MV-4-11 (cell line): Measurements from ENCODE around the gene ADAMTS1.

Source experiments
- DNase-seq: peaks from one replicate; lab custom pipeline; 2025; lab: John Stamatoyannopoulos, UW

Gene ADAMTS1

DNA sequence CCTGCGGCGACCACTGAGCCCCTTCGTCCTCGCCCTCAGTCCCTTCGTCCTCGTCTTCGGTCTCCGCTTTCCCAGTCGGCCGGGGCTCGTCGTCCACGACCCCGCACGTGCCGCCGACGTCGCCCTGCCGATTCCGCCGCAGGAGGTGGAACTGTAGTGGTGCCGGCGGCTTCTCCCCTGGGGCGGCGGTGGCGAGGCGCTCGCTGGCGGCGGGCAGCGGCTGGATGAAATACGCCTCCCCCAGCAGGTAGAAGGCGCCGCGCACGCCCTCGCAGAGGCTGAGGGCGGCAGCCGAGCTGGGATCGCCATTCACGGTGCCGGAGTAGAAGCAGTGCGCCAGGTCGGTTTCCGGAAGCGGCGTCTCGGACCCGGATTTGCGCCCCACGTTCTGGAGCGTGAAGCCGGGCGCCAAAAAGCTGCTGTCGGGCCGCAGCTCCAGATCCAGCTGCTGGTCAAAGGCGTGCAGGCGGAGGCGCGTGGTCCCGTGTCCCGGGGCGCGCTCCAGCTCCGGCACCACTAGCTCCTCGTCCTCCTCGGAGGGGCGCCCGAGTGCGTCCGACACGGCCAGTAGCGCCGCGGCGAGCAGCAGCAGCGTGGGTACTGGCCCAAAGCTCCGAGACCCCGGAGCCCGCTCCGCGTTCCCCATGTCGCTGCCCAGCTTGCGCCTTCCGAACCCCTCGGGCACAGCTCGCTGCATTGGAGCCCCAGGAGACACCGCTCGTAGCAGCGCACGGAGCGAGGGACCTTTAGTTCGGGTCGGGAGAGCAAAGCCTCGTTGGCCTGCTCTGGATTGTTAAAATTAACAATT, 747 bp downstream of the ADAMTS1 start:
- DNase-seq, result no peak

DNA sequence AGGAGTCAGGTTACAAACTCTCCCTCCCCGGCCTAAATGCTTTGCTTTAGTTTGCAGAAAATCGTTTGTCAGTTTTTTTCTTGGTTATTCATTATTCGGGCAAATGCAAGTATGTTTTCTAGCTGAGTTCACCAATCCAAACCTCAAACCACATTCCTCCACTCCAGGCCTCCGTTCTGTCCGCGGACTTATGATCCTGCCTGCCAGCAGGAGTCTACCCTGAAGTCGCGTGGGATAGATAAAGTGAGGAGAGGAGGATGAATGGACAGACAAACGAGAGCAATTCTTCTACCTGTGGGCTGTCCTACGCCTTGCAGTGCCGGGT, 1.3 kb downstream of the ADAMTS1 start:
- no peak for DNase-seq

DNA sequence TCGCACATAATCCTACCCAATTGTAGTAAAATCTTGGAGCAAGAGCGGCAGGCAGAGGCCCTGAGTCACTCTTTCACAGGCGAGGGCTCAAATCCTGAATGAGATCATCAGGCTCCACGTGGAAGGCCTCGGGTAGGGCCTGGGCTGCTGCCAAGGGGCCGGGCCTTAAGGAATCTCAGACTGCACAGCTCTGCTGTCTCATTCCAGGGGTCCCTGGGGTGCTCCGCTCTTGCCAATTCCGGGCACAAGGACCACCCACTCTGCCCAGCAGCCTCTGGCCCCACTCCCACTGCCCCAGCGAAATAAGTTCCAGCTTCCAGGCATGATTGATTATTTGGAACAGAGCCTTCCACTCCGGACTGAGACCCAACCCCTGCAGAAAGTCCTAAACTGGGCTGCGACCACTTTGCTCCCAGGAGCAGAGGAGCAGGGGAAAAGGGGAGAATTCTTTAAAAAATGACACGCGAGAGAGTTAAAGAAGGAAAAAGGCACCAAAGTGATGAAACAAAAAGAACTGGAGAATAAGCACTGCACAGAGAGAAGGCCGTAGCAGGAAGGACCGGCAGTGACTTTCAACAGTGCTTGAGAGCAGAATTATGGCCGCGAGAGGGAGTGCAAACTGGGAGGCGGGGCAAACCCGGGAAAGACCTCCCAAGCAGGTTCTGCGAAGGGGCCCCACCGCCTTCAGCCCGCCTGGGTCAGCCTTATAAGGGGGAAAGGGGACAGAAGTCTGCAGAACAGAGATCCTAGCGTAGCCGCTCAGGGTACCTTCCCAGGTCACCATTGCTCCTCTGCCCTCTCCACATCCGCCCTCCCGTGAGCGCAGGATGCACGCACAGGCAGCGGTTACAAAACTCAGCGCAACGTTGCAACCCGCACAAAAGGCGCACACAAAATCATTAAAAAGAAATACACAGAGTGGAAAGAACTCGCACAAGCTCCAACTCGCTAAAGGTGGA, 2.0 kb downstream of the ADAMTS1 start:
- no peak for DNase-seq

DNA sequence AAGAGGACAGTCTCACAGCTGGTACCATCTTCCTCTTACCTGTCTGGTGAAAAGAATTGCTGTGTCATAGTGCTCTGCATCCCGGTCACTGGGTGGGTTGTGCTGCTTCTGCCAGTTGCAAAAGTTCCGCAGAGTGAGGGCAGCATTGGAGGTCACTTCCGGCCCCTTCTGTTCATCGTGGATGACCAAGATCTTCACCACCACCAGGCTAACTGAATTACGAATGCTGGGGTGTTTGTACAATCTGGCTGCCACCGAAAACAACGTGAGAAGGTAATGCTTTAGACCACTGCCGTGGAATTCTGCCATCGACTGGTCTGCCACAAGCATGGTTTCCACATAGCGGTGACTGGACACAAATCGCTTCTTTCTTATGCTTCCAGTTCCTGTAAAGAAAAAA, 2.9 kb downstream of the ADAMTS1 start:
- DNase-seq, result no peak

DNA sequence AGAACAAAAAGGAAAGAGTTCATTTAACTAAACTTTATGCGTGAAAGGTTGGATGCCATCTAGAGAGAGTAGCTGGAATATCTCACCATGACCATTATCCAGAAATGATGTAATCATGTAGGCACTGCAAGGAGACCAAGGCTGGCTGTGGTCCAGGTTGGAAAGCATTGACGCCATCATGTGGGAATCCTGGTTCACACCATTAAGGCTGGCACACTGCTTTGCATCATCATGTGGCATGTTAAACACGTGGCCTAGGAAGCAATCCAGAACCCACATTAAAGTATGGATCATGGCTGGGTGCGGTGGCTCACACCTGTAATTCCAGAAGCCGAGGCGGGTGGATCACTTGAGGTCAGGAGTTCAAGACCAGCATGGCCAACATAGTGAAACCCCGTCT, 4.3 kb downstream of the ADAMTS1 start:
- DNase-seq, result no peak

DNA sequence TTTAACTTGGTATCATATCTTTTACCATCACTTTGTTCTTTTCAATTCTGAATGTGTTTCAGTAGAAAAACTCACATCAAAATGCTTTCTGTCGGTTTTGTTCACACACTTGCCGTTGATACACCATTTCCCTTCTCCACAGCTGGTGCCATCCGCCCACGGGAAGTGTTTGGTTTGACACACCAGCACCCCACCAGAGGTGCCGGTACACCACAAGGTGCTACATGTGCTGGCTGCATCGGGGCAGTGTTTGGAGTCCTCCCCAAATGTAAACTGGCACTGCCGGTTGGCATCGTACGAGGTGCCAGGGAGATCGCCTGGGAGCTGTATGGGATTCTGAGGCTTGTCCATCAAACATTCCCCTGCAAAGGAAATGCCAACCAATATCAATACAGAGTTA, 5.0 kb downstream of the ADAMTS1 start:
- DNase-seq, result no peak

DNA sequence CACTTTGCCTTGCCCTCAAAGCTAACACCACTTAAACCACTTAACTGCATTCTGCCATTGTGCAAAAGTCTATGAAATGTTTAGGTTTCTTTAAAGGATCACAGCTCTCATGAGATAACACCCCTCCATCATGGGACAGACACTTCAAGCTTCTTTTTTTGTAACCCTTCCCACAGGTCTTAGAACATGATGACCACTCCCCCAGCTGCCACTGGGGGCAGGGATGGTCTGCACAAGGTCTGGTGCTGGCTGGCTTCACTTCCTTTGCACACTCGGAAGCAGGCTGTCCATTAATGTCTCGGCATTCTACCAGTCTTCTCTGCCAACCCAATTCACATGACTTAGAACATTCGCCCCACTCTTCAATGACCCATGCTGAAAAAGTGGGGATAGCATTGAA, 7.7 kb downstream of the ADAMTS1 start:
- no peak for DNase-seq

DNA sequence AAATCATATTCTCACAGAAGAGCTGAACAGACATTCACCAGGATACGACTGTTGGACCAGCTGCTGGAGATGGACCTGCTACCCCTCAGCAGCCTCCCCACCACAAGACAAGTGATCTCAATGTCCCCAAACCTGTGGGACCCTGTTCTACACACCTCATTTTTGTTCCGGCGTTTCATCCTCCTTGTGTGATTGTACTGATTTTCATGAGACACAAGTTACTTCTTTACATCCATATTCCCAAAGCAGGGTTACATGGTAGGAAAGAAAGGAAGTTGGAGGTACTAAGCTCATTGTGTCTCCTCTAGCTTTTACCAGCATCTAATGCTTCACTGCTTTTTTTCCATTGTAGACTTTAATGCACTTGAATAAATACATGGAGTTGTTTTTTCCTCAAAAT, 8.7 kb downstream of the ADAMTS1 start:
- DNase-seq, result no peak

DNA sequence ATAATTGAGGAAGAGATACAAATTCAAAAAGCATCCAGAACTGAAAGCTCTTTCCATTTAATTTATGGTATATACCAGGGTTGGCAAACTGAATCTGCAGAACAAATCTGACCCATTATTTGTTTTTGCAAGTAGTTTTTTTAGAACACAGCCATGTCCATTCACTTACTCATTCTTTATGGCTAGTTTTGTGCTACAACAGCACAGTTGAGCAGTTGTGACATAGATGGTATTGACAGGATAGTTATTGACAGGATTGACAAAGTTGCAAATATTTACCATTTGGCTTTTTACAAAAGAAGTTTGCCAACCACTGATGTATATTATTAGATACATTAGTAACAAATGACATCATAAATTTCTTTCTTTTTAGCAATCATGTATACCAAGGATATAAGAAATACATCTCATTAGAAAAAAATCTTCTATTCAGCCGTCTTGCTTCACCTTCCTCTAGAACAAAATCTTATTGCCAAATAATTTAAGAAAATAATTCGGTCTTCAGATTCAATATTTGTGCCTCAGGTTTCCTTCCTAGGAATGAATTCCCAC, 9.4 kb downstream of the ADAMTS1 start:
- DNase-seq, result no peak

DNA sequence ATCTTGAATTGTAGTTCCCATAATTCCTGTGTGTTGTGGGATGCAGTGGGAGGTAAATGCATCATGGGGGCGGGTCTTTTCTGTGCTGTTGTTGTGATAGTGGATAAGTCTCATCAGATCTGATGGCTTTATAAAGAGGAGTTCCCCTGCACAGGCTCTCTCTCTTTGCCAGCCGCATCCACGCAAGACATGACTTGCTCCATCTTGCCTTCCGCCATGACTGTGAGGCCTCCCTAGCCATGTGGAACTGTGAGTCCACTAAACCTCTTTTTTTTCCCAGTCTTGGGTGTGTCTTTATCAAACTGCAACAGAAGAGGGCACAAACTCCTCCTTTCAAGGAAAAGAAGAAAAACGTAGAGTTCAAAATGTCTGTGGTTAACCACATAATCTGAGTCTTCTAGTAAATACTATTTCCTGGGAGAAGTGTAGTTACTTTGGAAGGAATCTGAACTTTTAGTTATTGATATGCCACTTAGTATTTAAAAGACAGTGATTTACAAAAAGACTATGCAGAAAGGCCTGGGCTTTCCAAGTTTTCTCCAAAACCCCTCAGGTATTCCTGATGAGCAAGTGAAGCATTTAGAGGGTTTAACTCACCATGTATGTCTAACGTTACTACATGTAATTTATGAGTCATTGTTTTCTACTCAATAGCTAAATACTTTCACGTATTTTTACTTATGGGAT, 10.0 kb downstream of the ADAMTS1 start:
- DNase-seq, result peak; percentile 7

DNA sequence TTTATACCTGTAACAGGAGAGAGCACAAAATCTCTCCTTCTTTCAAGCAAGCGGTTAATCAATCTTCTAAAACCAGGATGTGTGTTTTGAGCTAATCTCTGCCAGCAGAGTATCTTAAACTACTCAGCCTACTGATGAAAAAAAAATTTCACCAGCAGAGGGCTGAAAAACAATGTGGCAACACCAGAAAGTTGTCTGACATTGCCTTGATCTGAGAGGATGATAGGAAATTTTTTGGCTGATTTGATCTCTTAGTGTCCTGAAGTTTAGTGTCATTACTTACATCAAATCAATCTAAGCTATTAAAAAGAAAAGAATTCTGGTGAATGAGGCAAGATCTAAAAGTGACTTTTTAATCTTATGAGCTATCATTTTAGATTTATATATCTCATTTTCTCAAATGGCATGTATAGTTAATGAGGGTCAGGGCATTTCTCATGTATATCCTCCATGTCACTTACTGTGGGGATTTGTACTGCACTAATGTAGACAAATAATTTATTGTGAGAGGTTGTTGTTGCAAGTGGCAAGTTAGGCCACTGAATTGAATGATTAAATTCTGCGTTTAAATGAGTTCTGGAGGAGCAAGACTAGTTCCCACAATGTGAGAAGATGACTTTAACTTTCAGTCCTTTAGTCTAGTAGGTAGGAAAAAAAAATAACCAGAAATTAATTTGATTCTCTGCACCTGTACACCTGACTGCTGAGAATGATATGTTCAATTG, 10.9 kb downstream of the ADAMTS1 start:
- DNase-seq, result no peak

DNA sequence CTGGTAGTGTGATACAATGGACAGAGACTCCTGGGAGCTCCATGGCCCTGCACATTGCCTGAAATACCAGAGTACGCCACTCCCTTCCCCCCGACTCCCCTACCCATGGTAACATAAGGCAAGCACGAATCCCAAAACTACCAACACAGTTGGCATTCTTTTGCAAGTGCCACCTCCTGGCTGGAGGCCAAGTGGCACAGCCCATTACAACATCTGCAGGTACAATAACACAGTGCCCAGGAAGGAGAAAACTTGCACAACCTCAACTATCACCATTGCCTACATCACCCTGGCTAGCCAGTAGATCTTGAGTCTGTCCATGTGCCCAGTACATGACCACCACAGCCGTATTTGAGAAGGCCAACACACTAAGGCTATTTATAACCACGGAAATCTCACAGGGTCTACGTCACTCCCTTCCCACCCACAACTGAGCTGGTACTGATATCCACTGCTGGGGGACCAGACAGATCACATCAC, 11.7 kb downstream of the ADAMTS1 start:
- DNase-seq, result no peak

DNA sequence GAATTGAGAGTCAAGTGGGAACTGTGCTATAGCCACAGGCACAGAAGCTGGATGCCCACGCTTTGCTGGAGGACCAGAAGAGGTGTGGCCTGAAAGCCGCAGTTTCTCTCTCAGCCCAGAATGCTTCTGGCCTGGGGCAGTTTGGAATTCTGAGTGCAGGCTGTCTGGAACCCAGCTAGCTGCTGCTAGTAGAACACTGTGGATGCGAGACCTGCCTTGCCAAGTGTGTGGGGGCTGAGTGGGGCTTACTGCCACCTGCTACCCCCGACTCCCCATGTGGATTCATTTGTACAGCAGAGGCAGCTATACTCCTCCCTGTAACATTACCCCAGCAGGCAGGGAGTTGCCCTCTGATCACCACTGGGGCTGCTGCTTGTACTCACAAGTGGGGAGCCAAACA, 12.2 kb downstream of the ADAMTS1 start:
- no peak for DNase-seq

DNA sequence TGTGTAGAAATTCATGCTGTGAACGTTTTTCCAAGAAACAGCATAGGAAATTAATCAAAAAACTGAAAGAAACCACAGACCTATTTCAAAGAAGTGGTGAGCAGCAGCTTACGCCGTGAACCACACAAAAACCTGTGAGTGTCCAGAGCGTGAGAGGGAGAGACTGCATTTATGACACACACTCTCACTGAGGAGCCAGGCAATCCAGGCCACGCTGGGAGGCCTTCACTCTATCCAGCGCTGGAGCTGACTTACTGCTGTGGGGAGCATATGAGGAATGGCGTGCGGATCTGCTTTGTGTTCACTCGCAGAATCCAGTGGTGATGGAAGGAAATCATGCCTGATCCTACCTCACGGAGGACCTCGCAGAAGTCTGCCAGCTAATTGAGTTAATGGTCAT, 12.7 kb downstream of the ADAMTS1 start:
- DNase-seq, result no peak

DNA sequence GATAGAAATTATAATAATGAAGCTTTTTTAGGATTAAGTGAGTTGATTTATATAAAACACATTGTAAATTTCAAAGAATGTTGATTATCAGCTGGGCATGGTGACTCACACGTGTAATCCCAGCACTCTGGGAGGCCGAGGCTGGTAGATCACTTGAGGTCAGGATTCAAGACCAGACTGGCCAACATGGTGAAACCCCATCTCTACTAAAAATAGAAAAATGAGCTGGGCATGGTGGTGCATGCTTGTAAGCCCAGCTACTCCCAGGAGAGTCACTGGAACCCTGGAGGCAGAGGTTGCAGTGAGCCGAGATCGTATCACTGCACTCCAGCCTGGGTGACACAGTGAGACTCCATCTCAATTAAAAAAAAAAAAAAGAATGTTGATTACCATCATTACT, 18.4 kb downstream of the ADAMTS1 start:
- DNase-seq, result no peak

DNA sequence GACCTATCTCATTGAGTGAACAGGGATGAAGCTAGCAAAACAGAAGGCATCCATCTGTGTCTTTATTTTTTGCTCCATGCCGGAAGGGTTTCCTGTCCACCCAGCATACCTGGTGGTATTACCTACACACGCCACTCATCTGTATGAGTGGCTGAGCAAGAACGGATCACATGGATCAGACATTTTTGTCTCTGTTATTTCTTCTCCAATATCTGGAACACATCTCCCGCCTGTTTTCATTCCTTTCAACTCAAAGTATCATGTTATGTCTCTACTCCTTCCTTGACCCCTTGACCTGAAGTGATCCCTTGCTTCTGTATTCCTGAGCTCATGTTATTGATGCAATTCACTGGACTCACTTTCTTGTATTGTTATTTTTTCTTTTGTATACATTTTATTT, 24.7 kb downstream of the ADAMTS1 start:
- no peak for DNase-seq

DNA sequence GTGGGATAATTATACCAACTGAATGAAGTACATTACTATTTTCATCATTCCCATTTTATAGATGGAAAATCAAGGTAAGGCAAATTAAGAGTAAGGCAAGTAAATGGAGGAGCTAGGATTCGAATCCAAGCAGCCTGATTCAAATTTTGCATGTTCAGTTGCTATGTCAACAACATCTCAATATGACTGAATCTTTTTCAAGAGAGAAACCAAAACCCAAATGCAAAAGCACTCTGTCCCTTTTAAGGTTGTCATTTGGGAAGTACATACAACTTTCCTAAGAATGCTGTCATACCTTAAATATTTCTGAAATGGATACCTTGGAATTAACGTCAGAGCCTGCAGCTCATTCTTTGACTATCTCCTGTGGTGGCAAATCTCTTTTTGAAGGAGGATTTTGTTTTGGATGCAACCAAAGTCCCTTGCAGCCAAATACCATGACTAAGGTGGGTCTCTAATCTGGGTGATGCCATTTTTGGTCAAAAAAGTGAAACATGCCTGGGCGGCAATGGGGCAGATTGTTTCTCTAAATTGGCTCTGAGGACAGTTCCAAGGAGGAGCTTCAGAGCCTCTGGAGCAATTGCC, 25.4 kb downstream of the ADAMTS1 start:
- no peak for DNase-seq

DNA sequence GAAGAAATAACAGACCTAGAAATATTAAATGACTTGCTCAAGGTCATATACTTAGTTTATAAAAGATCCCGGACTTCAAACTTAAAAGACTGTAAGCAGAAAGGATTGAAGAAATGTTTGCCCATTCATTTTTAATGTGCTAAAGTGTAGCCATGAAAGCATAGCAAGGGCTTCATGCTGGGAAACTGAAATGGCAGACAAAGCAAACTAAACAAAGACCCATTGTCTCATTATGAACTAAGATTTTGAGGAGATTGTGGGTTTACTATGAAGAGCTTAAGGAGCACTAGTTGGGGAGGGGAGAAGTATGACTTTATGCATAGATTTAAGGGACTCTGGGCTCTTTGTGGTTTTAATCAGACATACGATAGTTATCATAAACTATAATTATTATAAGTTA, 26.3 kb downstream of the ADAMTS1 start:
- DNase-seq, result no peak

DNA sequence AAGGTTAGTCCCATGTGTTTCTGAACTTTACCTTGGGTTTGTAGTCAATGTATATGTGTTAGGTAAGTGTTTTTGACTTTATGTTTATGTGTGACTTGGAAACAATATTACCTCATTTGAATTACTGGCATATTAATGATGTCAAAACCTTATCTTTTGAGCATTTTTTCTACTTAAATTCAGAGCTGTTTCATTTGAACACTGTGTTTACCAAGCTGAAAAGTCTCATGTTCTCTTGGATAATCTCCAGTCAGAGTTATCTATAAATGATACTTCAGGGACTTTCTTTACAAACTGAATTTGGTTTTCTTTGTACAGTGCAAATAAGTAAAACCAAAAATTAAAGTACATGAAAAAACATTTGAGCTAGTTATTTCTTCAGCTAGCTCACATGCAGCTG, 30.0 kb downstream of the ADAMTS1 start:
- DNase-seq, result no peak

DNA sequence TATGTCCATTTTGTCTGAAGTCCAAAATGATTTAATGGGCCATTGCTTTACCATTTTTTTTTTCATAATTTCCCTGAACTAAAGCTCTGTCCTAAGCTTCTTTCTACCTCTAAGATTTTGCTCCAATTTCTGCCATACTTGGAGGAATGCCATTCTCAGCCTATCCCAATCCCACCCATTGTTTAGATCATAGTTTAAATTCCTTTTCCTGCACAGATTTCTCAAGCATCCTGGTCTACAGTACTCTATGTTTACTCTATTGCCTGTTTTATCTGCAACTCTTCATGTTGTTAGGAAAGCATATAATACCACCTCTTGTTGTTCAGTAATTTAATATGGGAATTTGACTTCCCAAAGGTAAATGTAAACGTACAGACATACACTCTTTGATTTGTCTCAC, 30.8 kb downstream of the ADAMTS1 start:
- no peak for DNase-seq

DNA sequence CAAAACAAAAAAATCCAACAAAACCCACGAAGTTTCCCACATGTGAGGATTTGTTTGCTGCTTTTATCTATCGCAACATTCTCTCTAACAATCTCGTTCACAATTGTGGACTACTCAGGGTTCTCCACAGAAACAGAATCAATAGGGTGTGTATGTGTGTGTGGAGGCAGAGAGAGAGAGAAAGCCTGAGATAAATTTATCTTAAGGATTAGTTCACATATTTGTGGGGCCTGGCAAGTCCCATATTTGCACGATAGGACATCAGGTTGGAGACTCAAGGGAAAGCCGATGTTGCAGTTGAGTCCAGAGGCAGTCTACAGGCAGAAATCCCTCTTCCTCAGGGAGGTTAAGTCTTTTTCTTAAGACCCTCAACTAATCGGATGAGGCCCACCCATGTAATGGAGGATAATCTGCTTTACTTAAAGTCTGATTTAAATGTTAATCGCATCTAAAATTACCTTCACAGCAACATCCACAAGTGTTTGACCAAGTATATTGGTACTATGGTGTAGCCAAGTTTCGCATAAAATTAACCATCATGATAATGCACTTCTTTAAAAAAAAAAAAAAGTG, 31.7 kb downstream of the ADAMTS1 start:
- DNase-seq, result no peak
